Left lobe of liver (tissue), 2 donors: Measurements from ENCODE around the gene FREY1. TPM values are rescaled to one million over a fixed set of nuclear protein-coding genes. Genes with fewer than 3 reads are reported as not detected.
A peak's percentile ranks its signal among the peaks of the same experiment; 100 is the strongest.

Source experiments
- ATAC-seq: fragments of 200-7000 bp; cut with Tn5 transposase; one replicate; pipeline ENCODE4 v1.9.1; 2020; ENCODE audit warnings: mild to moderate bottlenecking, moderate library complexity
- DNase-seq: peaks from one replicate; pipeline ENCODE4 v3.0.0-alpha.2; 2020; ENCODE audit warnings: low spot score
- total RNA-seq: library from RNA; stranded (reverse); gene quantifications from one replicate; pipeline ENCODE4 v1.2.1, GENCODE V29; 2021
- donor health status: DM: no; HTN: no; CAD: no; lungs with moderate emphysema.
- donor health status: DM: no; HTN: yes; CAD: no.

The FREY1 gene
- total RNA-seq, 1 donor from 2014 or later, result 0.68 TPM

GRCh38 chr11:45879803-45880686, 27.0 kb downstream of the FREY1 start:
- DNase-seq (no peak), ATAC-seq (no peak)

GRCh38 chr11:45877845-45878244, 29.2 kb downstream of the FREY1 start:
- no peak for ATAC-seq
- no peak for DNase-seq

GRCh38 chr11:45877221-45877620, 29.9 kb downstream of the FREY1 start:
- DNase-seq, result no peak
- no peak for ATAC-seq

- ATAC-seq, result peak; percentile 15
- no peak for DNase-seq
Measured at GRCh38 chr11:45876401-45876800, 30.7 kb downstream of the FREY1 start.

- ATAC-seq, result peak; percentile 76
- DNase-seq, result no peak
Measured at GRCh38 chr11:45872651-45873356, 34.3 kb downstream of the FREY1 start.

GRCh38 chr11:45871638-45872037, 35.4 kb downstream of the FREY1 start:
- ATAC-seq (no peak), DNase-seq (no peak)

- ATAC-seq (no peak), DNase-seq (no peak)
Measured at GRCh38 chr11:45870706-45871105, 36.4 kb downstream of the FREY1 start.

GRCh38 chr11:45869551-45869950, 37.5 kb downstream of the FREY1 start:
- no peak for ATAC-seq
- no peak for DNase-seq

- ATAC-seq, result no peak
- no peak for DNase-seq
Measured at GRCh38 chr11:45864041-45864440, 43.0 kb downstream of the FREY1 start.

- no peak for DNase-seq
- ATAC-seq, result no peak
Measured at GRCh38 chr11:45860764-45861510, 46.1 kb downstream of the FREY1 start.

- ATAC-seq, result no peak
- DNase-seq, result no peak
Measured at GRCh38 chr11:45860348-45860747, 46.7 kb downstream of the FREY1 start.

GRCh38 chr11:45859661-45860140, 47.4 kb downstream of the FREY1 start:
- DNase-seq, result peak; percentile 96
- peak; percentile 84 for ATAC-seq

- ATAC-seq, result no peak
- DNase-seq, result no peak
Measured at GRCh38 chr11:45858751-45859398, 48.2 kb downstream of the FREY1 start.

GRCh38 chr11:45857961-45858474, 49.1 kb downstream of the FREY1 start:
- no peak for DNase-seq

More at GRCh38 chr11:45857961-45858474, 49.1 kb downstream of the FREY1 start:
- ATAC-seq, result peak; percentile 45

Other genes with a start within 250 kb of the FREY1 start
- gene CHST1, start 241.6 kb downstream of the FREY1 start, total RNA-seq, result 2.3 TPM
- 13.2 TPM for gene SLC35C1, start 102.1 kb downstream of the FREY1 start, total RNA-seq
- gene CRY2, start 59.8 kb downstream of the FREY1 start, total RNA-seq, result 52.9 TPM
- 8.0 TPM for gene MAPK8IP1, start 21.6 kb downstream of the FREY1 start, total RNA-seq
- 37.0 TPM for gene PEX16, start 10.6 kb upstream of the FREY1 start, total RNA-seq
- 2.9 TPM for gene LARGE2, start 15.4 kb upstream of the FREY1 start, total RNA-seq
- 8.2 TPM for gene PHF21A, start 214.2 kb upstream of the FREY1 start, total RNA-seq